Measurements from ENCODE around the gene FAM110D. TPM values are rescaled to one million over a fixed set of nuclear protein-coding genes. Genes with fewer than 3 reads are reported as not detected.

Gene FAM110D
- total and polyA plus RNA-seq, 2 experiments from 2014 or later, result 0.24 to 0.39 TPM

DNA sequence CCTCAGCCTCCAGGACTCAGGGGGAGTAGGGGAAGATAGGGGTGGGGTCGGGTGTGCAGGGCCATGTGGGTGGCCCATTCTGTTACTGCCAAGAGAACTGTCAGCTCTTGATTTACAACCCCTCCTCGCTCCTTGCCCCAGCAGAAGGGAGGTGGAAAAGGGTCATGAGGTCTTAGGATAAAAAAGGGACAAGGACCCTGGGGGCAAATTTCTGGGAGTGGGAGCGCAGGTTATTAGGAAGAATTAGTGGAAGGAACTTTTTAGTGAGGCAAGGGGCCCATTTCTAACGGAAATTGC lies 812 bp downstream of the FAM110D start (continued):
- TF ChIP-seq, protein P1, sequence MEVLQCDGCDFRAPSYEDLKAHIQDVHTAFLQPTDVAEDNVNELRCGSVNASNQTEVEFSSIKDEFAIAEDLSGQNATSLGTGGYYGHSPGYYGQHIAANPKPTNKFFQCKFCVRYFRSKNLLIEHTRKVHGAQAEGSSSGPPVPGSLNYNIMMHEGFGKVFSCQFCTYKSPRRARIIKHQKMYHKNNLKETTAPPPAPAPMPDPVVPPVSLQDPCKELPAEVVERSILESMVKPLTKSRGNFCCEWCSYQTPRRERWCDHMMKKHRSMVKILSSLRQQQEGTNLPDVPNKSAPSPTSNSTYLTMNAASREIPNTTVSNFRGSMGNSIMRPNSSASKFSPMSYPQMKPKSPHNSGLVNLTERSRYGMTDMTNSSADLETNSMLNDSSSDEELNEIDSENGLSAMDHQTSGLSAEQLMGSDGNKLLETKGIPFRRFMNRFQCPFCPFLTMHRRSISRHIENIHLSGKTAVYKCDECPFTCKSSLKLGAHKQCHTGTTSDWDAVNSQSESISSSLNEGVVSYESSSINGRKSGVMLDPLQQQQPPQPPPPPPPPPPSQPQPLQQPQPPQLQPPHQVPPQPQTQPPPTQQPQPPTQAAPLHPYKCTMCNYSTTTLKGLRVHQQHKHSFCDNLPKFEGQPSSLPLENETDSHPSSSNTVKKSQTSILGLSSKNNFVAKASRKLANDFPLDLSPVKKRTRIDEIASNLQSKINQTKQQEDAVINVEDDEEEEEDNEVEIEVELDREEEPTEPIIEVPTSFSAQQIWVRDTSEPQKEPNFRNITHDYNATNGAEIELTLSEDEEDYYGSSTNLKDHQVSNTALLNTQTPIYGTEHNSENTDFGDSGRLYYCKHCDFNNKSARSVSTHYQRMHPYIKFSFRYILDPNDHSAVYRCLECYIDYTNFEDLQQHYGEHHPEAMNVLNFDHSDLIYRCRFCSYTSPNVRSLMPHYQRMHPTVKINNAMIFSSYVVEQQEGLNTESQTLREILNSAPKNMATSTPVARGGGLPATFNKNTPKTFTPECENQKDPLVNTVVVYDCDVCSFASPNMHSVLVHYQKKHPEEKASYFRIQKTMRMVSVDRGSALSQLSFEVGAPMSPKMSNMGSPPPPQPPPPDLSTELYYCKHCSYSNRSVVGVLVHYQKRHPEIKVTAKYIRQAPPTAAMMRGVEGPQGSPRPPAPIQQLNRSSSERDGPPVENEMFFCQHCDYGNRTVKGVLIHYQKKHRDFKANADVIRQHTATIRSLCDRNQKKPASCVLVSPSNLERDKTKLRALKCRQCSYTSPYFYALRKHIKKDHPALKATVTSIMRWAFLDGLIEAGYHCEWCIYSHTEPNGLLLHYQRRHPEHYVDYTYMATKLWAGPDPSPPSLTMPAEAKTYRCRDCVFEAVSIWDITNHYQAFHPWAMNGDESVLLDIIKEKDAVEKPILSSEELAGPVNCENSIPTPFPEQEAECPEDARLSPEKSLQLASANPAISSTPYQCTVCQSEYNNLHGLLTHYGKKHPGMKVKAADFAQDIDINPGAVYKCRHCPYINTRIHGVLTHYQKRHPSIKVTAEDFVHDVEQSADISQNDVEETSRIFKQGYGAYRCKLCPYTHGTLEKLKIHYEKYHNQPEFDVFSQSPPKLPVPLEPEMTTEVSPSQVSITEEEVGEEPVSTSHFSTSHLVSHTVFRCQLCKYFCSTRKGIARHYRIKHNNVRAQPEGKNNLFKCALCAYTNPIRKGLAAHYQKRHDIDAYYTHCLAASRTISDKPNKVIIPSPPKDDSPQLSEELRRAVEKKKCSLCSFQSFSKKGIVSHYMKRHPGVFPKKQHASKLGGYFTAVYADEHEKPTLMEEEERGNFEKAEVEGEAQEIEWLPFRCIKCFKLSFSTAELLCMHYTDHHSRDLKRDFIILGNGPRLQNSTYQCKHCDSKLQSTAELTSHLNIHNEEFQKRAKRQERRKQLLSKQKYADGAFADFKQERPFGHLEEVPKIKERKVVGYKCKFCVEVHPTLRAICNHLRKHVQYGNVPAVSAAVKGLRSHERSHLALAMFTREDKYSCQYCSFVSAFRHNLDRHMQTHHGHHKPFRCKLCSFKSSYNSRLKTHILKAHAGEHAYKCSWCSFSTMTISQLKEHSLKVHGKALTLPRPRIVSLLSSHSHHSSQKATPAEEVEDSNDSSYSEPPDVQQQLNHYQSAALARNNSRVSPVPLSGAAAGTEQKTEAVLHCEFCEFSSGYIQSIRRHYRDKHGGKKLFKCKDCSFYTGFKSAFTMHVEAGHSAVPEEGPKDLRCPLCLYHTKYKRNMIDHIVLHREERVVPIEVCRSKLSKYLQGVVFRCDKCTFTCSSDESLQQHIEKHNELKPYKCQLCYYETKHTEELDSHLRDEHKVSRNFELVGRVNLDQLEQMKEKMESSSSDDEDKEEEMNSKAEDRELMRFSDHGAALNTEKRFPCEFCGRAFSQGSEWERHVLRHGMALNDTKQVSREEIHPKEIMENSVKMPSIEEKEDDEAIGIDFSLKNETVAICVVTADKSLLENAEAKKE (CRISPR knock-in tag; IDR thresholded peaks at IDR 0.05), result no peak
- no peak for TF ChIP-seq POLR2AphosphoS5 (IDR thresholded peaks at IDR 0.05; ENCODE audit: low read depth)
- TF ChIP-seq EZH2 (IDR thresholded peaks at IDR 0.05; ENCODE audit: low read depth, unreplicated experiment), result no peak

DNA sequence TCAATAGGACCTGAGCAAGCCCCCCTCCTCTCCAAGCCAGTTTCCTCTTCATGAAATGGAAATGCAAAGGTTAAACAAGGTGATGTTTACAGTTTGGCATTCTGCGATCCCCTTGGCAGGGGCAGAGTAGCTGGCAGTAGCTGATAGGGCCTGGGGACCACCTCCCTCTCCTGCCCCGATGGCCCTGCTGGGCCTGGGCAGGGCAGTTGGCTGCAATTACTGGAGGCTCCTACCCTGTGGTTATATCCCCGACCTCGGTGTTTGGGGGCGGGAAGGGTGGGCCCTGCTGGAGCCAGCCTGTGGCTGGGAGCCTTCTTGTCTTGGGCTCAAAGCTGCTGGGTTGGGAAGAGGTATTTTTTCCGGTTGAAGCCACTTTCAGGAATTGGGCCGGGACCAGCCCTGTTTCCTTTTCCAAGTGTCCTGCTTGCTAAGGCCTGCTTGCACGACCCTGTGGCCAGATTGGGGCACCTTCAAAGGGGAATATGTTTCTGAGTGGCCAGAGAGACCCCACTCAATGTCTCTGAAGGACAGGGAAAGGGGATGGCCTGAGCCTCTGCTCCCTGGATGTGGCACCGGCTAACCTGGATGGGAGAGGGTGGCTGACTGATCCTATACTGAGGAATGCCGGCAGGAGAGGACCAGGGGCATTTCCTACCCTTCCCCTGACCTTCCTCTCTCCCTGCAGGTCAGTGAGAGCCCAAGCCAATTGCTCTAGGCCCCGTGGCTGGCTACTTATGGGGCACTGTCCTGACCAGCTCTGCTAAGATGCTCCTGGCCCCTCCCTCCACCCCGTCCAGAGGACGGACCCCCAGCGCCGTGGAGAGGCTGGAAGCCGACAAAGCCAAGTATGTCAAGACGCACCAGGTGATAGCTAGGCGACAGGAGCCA lies 1.9 kb downstream of the FAM110D start:
- peaks cover 56% of the 10 kb centered on the region for H3K4me1 Mint-ChIP-seq
- Histone ChIP-seq H3K79me2 (replicated peaks; ENCODE audit: insufficient read depth) (no peaks in the 10 kb centered on the region), H2AFZ (peak overlapping the region; percentile 95), H3K4me2 (peak overlapping the region; percentile 87), H3K9me2 (ENCODE audit: insufficient read depth) (no peaks in the 10 kb centered on the region), H3K4me3 (peak overlapping the region; percentile 65), H3K27ac (ENCODE audit: low read depth) (no peak overlapping the region), H3F3A (replicated peaks; ENCODE audit: low read depth) (peaks cover 9% of the 10 kb centered on the region; the same call in 1 of the 2 replicates), H3K36me3 (ENCODE audit: insufficient read depth) (no peaks in the 10 kb centered on the region), H3K4me1 (ENCODE audit: insufficient read depth) (peaks cover 49% of the 10 kb centered on the region), H3K27me3 (ENCODE audit: insufficient read depth) (peaks cover 100% of the 10 kb centered on the region), H4K20me1 (replicated peaks; ENCODE audit: insufficient read depth) (no peaks in the 10 kb centered on the region)
- peak; percentile 35 for DNase-seq (ENCODE audit: low spot score)
- peaks cover 3% of the 10 kb centered on the region; the same call in 1 of the 3 replicates for H3K9me3 Mint-ChIP-seq
- peaks cover 80% of the 10 kb centered on the region for H3K27me3 Mint-ChIP-seq (ENCODE audit: insufficient read depth, low read depth, poor library complexity)
- peak overlapping the region; percentile 67 for H3K4me3 Mint-ChIP-seq
- ATAC-seq, result peak; percentile 13
- no peak overlapping the region for H3K27ac Mint-ChIP-seq
- H3K36me3 Mint-ChIP-seq (ENCODE audit: low read depth), result no peaks in the 10 kb centered on the region
- TF ChIP-seq NANOG (IDR thresholded peaks at IDR 0.05; ENCODE audit: borderline replicate concordance) (no peak), EZH2 (IDR thresholded peaks at IDR 0.05; ENCODE audit: low read depth, unreplicated experiment) (peak; percentile 78), ZNF114 (CRISPR knock-in tag; IDR thresholded peaks at IDR 0.05) (no peak)
- TF ChIP-seq, protein P2, sequence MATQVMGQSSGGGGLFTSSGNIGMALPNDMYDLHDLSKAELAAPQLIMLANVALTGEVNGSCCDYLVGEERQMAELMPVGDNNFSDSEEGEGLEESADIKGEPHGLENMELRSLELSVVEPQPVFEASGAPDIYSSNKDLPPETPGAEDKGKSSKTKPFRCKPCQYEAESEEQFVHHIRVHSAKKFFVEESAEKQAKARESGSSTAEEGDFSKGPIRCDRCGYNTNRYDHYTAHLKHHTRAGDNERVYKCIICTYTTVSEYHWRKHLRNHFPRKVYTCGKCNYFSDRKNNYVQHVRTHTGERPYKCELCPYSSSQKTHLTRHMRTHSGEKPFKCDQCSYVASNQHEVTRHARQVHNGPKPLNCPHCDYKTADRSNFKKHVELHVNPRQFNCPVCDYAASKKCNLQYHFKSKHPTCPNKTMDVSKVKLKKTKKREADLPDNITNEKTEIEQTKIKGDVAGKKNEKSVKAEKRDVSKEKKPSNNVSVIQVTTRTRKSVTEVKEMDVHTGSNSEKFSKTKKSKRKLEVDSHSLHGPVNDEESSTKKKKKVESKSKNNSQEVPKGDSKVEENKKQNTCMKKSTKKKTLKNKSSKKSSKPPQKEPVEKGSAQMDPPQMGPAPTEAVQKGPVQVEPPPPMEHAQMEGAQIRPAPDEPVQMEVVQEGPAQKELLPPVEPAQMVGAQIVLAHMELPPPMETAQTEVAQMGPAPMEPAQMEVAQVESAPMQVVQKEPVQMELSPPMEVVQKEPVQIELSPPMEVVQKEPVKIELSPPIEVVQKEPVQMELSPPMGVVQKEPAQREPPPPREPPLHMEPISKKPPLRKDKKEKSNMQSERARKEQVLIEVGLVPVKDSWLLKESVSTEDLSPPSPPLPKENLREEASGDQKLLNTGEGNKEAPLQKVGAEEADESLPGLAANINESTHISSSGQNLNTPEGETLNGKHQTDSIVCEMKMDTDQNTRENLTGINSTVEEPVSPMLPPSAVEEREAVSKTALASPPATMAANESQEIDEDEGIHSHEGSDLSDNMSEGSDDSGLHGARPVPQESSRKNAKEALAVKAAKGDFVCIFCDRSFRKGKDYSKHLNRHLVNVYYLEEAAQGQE (IDR thresholded peaks at IDR 0.05; ENCODE audit: unreplicated experiment), result no peak
